NOMO-1 (cell line): ENCODE data around the gene NLK.
"Not testable (repeated sequence)": the region's sequence is repeated elsewhere in the genome, so short reads cannot be mapped to it uniquely, and the experiment has no call there.

ENCODE experiments used
- DNase-seq, 2 experiments: peaks; one replicate each; lab custom pipeline; 2025; ENCODE audit not compliant: unreplicated experiment in 2 of 2; lab: John Stamatoyannopoulos, UW

The NLK gene

DNA sequence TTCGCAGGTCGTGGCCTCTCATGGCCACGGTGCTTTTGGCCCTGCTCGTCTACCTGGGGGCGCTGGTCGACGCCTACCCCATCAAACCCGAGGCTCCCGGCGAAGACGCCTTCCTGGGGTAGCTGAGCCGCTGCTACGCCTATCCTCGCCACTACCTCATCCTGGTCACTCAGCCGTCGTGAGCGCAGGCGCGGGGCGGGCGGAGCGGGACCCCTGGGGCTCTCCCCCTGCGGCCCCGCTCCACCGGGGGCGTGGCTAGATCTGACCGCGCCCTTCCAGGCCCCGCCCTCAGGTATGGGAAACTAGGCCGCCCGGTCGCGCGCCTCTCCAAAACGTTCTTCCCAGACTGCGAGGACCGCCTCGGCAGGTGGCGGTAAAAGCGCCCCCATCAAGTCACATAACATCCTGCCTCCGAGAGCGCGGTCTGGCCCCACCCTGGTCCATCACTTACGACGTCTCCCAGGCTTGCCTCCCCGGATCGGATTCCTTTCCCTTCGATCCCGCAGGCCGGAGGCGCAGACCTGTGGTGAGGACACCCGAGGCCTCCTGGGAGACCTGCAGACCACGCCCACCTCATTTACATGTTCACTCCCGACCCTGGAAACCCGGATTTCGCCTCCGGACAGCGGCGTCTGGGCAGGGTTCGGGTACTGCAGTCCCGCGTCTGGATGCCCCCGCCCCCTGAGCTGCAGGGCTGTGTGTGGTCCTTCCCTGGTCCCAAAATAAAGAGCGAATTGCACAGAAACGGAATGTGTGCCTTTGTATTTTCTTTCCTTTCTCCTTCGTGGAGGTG lies 185.0 kb downstream of the NLK start:
- DNase-seq: peak; percentile 59 to 60

DNA sequence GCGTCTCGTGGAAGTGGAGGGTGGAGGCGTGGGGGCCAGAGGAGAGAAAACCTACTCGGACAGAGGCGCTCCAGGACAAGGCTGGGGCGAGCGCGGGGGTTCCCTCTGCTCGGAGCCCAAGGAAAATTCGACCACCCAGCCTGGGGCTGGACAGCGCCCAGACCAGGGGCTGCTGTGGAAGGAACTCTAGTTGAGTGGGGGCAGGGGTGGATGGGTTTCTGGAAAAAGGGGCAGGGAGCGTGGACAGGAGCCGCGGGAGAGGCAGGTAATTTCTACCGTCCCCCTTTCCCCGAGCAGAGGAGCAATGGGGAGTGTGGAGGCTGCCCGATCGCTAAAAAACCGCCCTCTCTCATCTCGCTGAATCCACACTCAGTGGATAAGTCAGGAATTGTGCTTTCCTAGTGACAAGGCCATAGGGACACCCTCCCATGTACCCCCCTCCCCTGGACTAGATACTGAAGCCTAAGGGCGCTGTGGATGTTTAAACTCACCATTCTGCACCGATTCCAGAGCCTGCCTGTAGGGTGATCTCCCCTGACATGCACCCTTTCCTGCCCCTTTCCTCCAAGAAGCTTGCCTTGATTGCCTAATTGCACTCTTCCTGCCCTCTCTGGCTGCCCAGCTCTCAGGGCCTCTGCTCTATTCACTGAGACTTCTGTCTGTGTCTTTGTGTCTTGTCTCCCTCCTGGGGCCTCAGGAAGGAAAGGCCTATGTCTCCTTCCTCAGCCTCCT lies 185.8 kb downstream of the NLK start:
- DNase-seq: peak in 1 of 2 experiments; percentile 19

DNA sequence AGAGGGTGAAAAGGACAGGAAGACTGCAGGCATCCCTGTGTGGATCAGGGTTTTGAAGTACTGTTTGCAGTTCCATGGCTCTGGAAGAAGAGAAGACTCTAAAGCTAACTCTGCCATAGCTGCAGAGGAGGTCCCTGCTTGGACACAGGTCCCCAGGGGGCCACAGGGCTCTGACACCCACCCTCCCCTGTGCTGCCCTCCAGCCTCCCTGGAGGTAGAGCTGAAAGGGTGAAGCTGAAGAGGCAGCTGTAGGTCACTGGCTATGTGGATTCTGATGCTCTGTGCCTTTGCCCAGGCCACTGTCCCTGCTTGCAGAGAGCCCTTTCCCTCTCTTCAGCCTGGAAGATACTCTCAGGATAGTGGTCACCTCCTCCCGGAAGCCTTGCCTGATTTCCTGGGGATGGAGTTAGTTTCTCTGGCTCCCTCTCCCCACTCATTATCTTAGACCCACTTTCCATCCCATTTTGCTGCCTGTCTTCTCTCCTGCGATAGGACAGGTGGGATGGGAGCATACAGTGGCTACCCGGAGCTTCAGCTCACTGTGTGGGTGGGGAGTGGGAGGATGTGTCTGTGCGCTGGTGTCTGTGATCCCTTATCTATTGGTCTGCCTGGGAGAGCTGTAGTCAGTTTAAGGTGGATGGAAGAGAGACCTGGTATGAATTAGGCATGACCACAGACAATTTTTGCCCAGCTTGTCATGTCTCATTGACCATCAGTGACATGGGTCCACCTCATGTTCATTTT lies 186.7 kb downstream of the NLK start:
- no peak for DNase-seq

GRCh38 chr17:28230011-28230410 lies 187.5 kb downstream of the NLK start:
- DNase-seq: no peak

DNA sequence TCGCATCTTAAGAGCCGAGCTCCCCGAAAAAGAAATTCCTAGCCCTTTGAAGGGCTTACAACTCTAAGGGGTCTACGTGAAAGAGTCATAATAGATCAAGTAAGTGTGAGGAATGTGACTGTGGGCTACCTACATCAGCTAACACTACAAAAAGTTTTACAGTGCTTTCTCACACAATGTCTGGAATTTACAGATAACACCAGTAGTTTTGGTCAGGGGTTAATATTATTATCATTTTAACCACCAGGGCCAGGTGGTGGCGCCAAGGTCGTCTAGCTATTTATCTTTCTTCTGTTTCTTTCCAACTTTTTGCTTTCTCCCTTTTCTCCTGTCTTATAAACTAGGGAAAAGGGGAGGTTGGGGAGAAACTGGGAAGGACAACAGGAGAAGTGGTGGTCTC lies 188.1 kb downstream of the NLK start:
- DNase-seq: not testable (repeated sequence)

DNA sequence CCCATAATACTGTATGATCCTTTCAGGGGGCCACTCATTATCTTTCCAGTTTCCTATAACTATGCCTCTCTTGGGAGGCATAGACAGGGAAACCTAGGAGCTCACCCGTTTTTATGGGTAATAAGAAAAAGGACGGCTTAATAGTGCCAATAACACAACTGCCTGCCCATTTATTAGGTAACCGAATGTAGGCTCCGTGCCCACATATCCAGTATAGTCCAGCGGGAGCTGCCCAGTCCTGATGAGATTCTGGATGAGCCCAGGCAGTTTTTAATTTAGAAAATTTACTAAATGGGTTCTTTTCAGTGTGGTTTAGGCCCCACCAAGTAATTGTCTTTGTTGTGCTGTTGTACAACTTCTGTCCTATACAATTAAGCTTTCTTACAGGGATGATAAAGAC lies 189.1 kb downstream of the NLK start:
- not testable (repeated sequence) for DNase-seq

DNA sequence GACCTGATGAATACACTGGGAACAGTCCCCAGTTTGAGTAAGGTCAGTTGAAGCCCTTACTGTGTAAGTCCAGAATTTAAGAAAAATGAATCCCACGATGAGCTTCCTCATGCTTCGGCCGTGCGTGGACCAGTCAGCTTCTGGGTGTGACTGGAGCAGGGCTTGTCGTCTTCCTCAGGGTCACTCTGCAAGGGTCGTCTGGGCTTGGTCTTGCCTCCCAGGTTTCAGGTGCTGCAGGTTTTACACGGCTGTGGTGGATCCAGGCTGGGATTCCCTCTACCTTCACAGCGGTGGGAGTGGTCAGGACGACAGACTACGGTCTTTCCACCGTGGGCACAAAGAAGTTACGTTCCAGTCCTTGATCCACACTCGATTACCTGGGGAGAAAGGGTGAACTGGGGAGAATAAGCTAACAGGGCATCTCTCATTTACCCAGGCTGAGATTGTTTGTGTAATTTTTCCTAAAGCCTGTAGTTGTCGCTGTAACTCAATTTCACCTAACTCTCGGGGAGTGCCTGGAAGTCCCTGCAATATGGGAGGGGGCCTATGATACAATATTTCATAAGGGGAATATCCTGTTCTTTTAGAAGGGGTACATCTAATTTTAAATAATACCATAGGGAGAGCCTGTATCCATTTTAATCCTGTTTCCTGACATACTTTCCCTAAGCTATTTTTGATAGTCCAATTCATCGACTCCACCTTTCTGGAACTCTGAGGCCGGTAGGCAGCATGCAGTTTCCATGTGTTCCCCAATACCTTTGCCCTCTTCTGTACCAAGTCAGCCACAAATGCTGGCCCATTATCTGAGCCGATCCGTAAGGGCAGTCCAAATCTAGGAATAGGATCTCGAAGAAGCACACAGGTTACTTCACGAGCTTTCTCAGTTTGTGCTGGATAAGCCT lies 190.7 kb downstream of the NLK start:
- peak in 1 of 2 experiments; percentile 5 for DNase-seq

DNA sequence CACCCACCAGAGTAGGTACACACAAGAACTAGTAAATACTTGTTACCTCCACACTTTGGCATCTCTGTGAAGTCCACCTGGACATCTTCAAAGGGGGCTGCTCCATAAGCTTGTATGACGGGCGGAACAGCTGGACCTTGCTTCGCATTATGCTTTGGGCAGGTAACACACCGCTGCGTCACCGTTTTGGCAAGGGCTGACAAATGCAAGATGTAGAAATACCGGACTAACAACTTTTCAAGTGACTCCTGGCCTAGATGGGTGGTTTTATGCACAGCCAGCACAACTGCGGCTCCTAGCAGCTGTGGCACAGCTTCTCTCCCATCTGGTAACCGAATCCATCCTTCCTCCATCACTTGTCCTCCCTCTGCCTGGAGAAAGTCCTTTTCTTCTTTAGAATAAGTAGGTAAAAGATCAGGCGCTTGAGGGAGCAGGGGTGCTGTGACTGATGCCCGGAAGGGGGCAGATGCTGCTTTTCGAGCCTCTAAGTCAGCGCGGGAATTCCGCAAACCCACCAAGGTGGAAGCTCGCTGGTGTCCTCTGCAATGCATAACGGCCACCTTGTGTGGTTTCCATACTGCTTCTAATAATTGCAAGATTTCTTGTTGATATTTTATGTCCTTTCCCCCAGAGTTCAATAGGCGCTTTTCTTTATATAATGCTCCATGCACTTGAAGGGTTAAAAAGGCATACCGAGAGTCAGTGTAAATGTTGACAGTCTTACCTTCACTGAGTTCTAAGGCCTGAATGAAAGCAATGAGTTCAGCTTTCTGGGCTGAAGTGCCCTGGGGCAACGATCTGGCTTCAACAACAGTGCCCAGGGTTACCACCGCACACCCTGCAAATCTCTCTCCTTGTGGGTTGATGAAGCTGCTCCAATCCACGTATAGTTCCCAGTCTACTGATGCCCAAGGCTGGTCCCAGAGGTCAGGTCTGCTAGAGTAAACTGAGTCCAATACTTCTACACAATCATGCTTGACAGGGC lies 191.7 kb downstream of the NLK start:
- DNase-seq: not testable (repeated sequence)

- DNase-seq: not testable (repeated sequence)
These were observed 192.7 kb downstream of the NLK start for GRCh38 chr17:28235066-28235700.

DNA sequence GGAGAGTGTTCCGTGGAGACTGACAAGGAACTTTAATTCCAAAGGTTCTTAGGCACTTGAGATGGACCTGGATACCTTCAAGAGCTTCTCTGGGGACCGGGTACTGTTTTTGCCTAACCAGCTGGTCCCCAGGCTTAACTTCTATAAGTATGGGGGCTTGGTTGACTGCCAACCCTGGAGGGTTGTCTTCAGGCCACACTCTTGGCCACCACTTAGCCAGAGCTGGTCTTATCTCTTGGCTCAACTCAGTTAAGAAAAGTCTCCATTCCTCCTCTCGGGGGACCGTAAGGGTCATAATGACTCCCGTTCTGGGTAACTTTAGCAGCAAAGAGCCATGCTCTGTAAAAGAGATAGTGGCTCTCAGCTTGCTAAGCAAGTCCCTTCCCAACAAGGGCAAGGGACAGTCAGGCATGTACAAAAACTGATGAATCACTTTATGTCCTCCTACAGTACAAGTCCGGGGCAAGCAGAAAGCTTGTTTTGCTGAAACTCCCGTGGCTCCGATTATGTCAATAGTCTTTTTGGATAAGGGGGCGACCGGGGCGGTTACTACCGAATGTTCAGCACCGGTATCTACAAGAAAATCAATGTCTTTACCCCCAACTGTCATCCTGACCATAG lies 193.7 kb downstream of the NLK start:
- DNase-seq: not testable (repeated sequence)

GRCh38 chr17:28238547-28239270 lies 196.2 kb downstream of the NLK start:
- not testable (repeated sequence) for DNase-seq

- no peak for DNase-seq
These were observed 196.8 kb downstream of the NLK start for GRCh38 chr17:28239271-28239624.

GRCh38 chr17:28240688-28241340 lies 198.3 kb downstream of the NLK start:
- DNase-seq: no peak

DNA sequence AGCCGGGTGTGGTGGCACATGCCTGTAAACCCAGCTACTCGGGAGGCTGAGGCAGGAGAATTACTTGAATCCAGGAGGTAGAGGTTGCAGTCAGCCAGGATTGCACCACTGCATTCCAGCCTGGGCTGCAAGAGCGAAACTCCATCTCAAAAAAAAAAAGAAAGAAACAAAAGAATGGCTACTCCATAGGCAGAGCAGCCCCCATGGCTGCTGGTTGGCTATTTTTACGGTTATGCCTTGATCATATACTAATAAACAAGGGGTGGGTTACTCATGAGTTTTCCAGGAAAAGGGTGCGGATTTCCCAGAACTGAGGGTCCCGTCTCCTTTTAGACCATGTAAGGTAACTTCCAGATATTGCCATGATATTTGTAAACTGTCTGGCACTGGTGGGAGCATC lies 200.3 kb downstream of the NLK start:
- no peak for DNase-seq

DNA sequence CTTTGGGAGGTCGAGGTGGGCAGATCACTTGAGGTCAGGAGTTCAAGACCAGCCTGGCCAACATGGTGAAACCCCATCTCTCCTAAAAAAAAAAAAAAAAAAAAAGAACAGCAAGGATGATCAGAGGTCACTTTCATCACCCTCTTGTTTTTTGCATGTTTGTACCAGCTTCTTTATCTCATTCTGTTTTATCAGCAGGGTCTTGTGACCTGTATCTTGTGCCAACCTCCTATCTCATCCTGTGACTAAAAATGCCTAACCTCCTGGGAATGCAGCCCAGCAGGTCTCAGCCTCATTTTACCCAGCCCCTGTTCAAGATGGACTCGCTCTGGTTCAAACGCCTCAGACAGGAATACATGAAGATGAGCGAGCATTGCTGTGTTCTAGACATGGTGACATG lies 200.8 kb downstream of the NLK start:
- DNase-seq: not testable (repeated sequence)

- DNase-seq: no peak
These were observed 202.0 kb downstream of the NLK start for GRCh38 chr17:28244446-28244845.
